K562 (cell line): Measurements from ENCODE around the gene PRDM16. TPM values are rescaled to one million over a fixed set of nuclear protein-coding genes. Genes with fewer than 3 reads are reported as not detected.

Experiments
- ATAC-seq: fragments of 200-7000 bp; cut with Tn5 transposase; 3 replicates; pipeline ENCODE4 v1.9.1; 2020; ENCODE audit warnings: moderate library complexity
- BruUV-seq: library from RNA; stranded (reverse); fragments of 400-500 nt; replicated peaks from 2 replicates; lab custom pipeline; 2021; lab: Mats Ljungman, UMichigan
- CTCF ChIA-PET: fragments of 300-600 bp; formaldehyde crosslinking; extraction: SDS; loops from one replicate; lab custom pipeline; 2021; ENCODE audit warnings: low intra/inter-chr PET ratio; lab: Yijun Ruan, JAX
- POLR2A ChIA-PET: fragments of 300-600, 350-650 bp; sonication (Branson Sonifier 250); formaldehyde crosslinking; extraction: SDS; loops from one replicate; lab custom pipeline; 2021; ENCODE audit warnings: antibody characterized with exemption, inconsistent platforms; lab: Yijun Ruan, JAX
- DNase-seq, 4 experiments: peaks; one replicate each; pipeline versions ENCODE4 v3.0.0 to v3.0.0-alpha.2; 2011 to 2018; ENCODE audit warnings: low spot score in 3 of 4, mixed read lengths in 3 of 4; ENCODE audit errors: extremely low read depth in 1 of 4
- FAIRE-seq: peaks from 2 replicates; lab custom pipeline; 2011; peaks lifted over from hg19 to GRCh38; lab: Jason Lieb, UNC
- H2AFZ ChIP-seq: 2 replicates; pipeline ENCODE4 v1.6.0; 2011; ENCODE audit warnings: low read depth, low read length, control low read depth, inconsistent platforms
- H3K27ac ChIP-seq: fragments of 200-600 bp; 3 replicates; pipeline ENCODE4 v1.8.0; 2011; ENCODE audit warnings: low read depth, mild to moderate bottlenecking, control low read depth, inconsistent platforms, low read length, moderate library complexity, mixed read lengths; ENCODE audit errors: extremely low read depth
- H3K27me3 ChIP-seq, 2 experiments: fragments of 300-600 bp in 1 of 2; 2 replicates in 1 of 2; 3 replicates in 1 of 2; pipeline versions ENCODE4 v1.6.0 to v1.8.0; 2011; ENCODE audit warnings: inconsistent platforms in 2 of 2, low read length in 2 of 2, mild to moderate bottlenecking in 1 of 2, mixed read lengths in 1 of 2, moderate library complexity in 1 of 2; ENCODE audit not compliant: control insufficient read depth in 2 of 2, insufficient read depth in 2 of 2
- H3K36me3 ChIP-seq: fragments of 300-600 bp; 3 replicates; pipeline ENCODE4 v1.8.0; 2011; ENCODE audit warnings: mild to moderate bottlenecking, low read length, inconsistent platforms; ENCODE audit not compliant: control insufficient read depth, insufficient read depth
- H3K4me1 ChIP-seq, 2 experiments: fragments of 200-600 bp in 1 of 2; replicated peaks in 1 of 2; 2 replicates in 1 of 2; 3 replicates in 1 of 2; pipeline versions ENCODE4 v1.5.1 to v1.8.0; 2011; ENCODE audit warnings: inconsistent platforms in 2 of 2, low read length in 2 of 2, mild to moderate bottlenecking in 1 of 2, mixed read lengths in 1 of 2, moderate library complexity in 1 of 2; ENCODE audit not compliant: control insufficient read depth in 2 of 2, insufficient read depth in 2 of 2
- H3K4me2 ChIP-seq: 2 replicates; pipeline ENCODE4 v1.6.1; 2011; ENCODE audit warnings: low read length, control low read depth, inconsistent platforms, mixed read lengths; ENCODE audit not compliant: insufficient read depth
- H3K4me3 ChIP-seq: fragments of 200-600 bp; sonication (generic), shearing (Covaris generic); 2 replicates; pipeline ENCODE4 v1.5.1; 2016; ENCODE audit warnings: control low read depth, inconsistent platforms
- H3K79me2 ChIP-seq: fragments of 200-600 bp; 3 replicates; pipeline ENCODE4 v1.8.0; 2011; ENCODE audit warnings: low read length, inconsistent platforms; ENCODE audit not compliant: control insufficient read depth, insufficient read depth
- H3K9ac ChIP-seq, 2 experiments: 2 replicates each; pipeline versions ENCODE4 v1.6.0 to v1.6.1; 2011; ENCODE audit warnings: low read depth in 2 of 2, low read length in 2 of 2, control low read depth in 1 of 2, inconsistent platforms in 1 of 2, mild to moderate bottlenecking in 1 of 2, mixed read lengths in 1 of 2; ENCODE audit not compliant: insufficient read depth in 1 of 2
- H3K9me1 ChIP-seq: one replicate; pipeline ENCODE4 v1.6.0; 2011; ENCODE audit warnings: inconsistent platforms, mild to moderate bottlenecking, low read length, moderate library complexity; ENCODE audit not compliant: control insufficient read depth, insufficient read depth
- H3K9me3 ChIP-seq: replicated peaks from 2 replicates; pipeline ENCODE4 v1.5.1; 2011; ENCODE audit warnings: low read depth, low read length, inconsistent platforms; ENCODE audit not compliant: control insufficient read depth, insufficient read depth
- H4K20me1 ChIP-seq: replicated peaks from 2 replicates; pipeline ENCODE4 v1.6.1; 2011; ENCODE audit warnings: low read length, inconsistent platforms, mixed read lengths; ENCODE audit not compliant: control insufficient read depth, insufficient read depth
- ARID4B ChIP-seq: sonication (generic); formaldehyde crosslinking; IDR thresholded peaks from 2 replicates; pipeline ENCODE4 v1.8.0; 2022; ENCODE audit warnings: mild to moderate bottlenecking, missing genetic modification reagents
- JUND ChIP-seq, 2 experiments: IDR thresholded peaks; 2 replicates in 1 of 2; 3 replicates in 1 of 2; pipeline ENCODE4 v1.6.1; 2011; ENCODE audit warnings: borderline replicate concordance in 2 of 2, low read depth in 2 of 2, low read length in 2 of 2, improper control_type of control experiment in 1 of 2, missing biosample characterization in 1 of 2, missing genetic modification characterization in 1 of 2, missing genetic modification reagents in 1 of 2
- MTA2 ChIP-seq: fragments of 450-650 bp; IDR thresholded peaks from 2 replicates; pipeline ENCODE4 v1.6.1; 2016; ENCODE audit warnings: low read depth
- RHOXF2B ChIP-seq: fragments of 250-450 bp; sonication (Bioruptor Pico); conservative IDR thresholded peaks from 2 replicates; pipeline ENCODE4 v1.5.1; 2021
- ZKSCAN8 ChIP-seq: fragments of 200-800 bp; sonication (Bioruptor generic); IDR thresholded peaks from 2 replicates; pipeline ENCODE4 v1.6.1; 2016; ENCODE audit warnings: missing genetic modification characterization, missing compliant biosample characterization
- ZNF644 ChIP-seq: fragments of 200-800 bp; sonication (Bioruptor generic); IDR thresholded peaks from 2 replicates; pipeline ENCODE4 v1.6.1; 2016; ENCODE audit warnings: low read depth, missing genetic modification characterization, missing compliant biosample characterization
- WGBS: fragments of 100-300 bp; shearing (Covaris generic); methylation state at CpG from one replicate; pipeline ENCODE4 v1.1.6; 2016; ENCODE audit warnings: low coverage, mixed read lengths; ENCODE audit not compliant: insufficient coverage; ENCODE audit errors: missing lambda C conversion rate; 5-methylcytosine and 5-hydroxymethylcytosine counted together
- in situ Hi-C: fragments of 300-500 bp; cut with MboI; formaldehyde crosslinking; loops from 4 replicates; pipeline ENCODE4 v1.15.0; 2018; ENCODE audit warnings: inconsistent platforms, mixed read lengths
- intact Hi-C: fragments of 100-400 bp; cut with micrococcal nuclease; formaldehyde crosslinking; loops from 2 replicates; pipeline ENCODE4 v1.14.2; 2022
- polyA plus RNA-seq, 8 experiments: library from polyadenylated mRNA; depleted of rRNA in 4 of 8; stranded (reverse) in 5 of 8; unstranded in 3 of 8; fragments of >200 nt; fragmentation: Nextera tagmentation in 2 of 8; fragmentation: Illumina TruSeq in 1 of 8; extraction: Ambion mirVana in 2 of 8; extraction: Trizol in 1 of 8; gene quantifications; 2 replicates each; pipeline versions ENCODE4 v1.2.1 to v1.2.3, GENCODE V29; 2011 to 2014; ENCODE audit warnings: inconsistent platforms in 1 of 8, missing spikeins in 1 of 8
- total RNA-seq, 7 experiments: library from RNA; depleted of rRNA in 6 of 7; stranded (reverse); fragments of >200 nt in 6 of 7; fragmentation: Illumina TruSeq in 2 of 7; extraction: Trizol in 2 of 7; gene quantifications; 2 replicates each; pipeline versions ENCODE4 v1.2.1 to v1.2.3, GENCODE V29; 2011 to 2021; ENCODE audit warnings: low replicate concordance in 1 of 7

Gene PRDM16
- total and polyA plus RNA-seq, 9 of the 15 experiments (the other 6 are each of a cell fraction or from before 2014, with no cell fraction given), result 0.10 to 0.27 TPM; not detected in 7

GRCh38 chr1:3070644-3071564 lies 1.9 kb downstream of the PRDM16 start:
- ChIA-PET POLR2A (no interaction called here), CTCF (no interaction called here)
- Histone ChIP-seq H3K4me2 (no peak overlapping the region), H4K20me1 (peaks cover 4% of the 10 kb centered on the region; the same call in 1 of the 2 replicates), H3K9me3 (no peaks in the 10 kb centered on the region), H3K36me3 (no peaks in the 10 kb centered on the region), H3K27me3 (peaks cover 16 to 28% of the 10 kb centered on the region in 2 experiments), H2AFZ (no peak overlapping the region), H3K4me3 (no peak overlapping the region), H3K9ac (no peak overlapping the region), H3K9me1 (no peaks in the 10 kb centered on the region), H3K27ac (no peak overlapping the region), H3K4me1 (peaks cover 0 to 3% of the 10 kb centered on the region in 2 experiments; a peak in 1 of 5 replicates), H3K79me2 (no peaks in the 10 kb centered on the region)
- no peak for TF ChIP-seq ZNF644
- TF ChIP-seq ZKSCAN8 (CRISPR knock-in tag), result no peak
- TF ChIP-seq ARID4B (CRISPR knock-in tag), result no peak
- no peak for TF ChIP-seq RHOXF2B (CRISPR knock-in tag)
- TF ChIP-seq MTA2, result no peak
- TF ChIP-seq JUND (IDR thresholded peaks at IDR 0.05; ENCODE audit: borderline replicate concordance, low read depth, low read length), result no peak
- no peak for TF ChIP-seq JUND (tag; IDR thresholded peaks at IDR 0.05; ENCODE audit: borderline replicate concordance, low read depth, low read length)
- ATAC-seq (no peak), FAIRE-seq (no peak), DNase-seq (no peak)
- no TSS peak for BruUV-seq
- in situ Hi-C loops (no loop called here), intact Hi-C loops (no loop called here)
- WGBS, result 60% methylated on average over 58 of the region's 97 CpGs
